ENCODE data around the gene COL9A3.
"Not testable (repeated sequence)": the region's sequence is repeated elsewhere in the genome, so short reads cannot be mapped to it uniquely, and the experiment has no call there.

The COL9A3 gene

DNA sequence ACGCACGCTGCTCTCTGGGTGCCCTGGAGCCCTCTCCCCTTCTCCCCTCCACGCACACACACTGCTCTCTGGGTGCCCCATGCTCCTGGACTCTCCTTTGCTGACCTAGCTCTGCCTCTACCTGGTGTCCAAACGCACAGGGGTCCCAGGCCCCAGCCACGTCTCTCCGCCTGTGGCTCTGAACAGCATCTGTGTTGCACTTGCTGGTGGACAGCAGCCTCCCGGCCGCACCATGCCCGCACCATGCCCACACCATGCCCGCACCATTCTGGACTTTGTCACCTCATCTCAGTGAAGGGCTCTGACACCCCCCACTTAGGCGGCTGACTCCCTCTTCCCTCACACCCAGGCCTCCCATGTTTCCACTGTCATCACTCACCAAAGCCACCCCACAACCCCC, 23.0 kb downstream of the COL9A3 start:
- no peak for FAIRE-seq

- FAIRE-seq = no peak
Measured at GRCh38 chr20:62840244-62841197, 23.7 kb downstream of the COL9A3 start.

DNA sequence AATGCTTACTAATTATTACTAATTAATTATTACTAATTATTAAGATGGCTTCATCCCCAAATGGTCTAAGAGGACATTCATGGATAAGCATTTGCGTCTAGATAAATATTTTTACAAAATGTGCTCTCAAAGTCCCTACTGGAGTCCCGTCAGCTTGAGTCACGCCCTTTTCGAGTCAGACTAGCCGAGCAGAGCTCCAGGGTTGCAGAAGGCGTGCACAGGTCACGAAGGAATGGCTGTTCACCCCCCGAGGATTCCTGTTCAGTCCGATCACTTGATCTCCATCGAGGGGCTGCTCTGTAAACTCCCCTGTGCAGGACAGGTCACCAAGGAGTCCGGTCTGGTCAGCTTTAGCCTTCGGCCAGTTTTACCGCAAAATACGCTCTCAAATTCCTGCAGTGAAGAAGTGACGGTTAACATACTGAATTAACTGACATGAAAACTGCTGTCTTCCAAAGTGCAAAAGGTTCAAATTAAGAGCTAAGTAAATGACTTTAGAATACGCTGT, 24.9 kb downstream of the COL9A3 start:
- no peak for FAIRE-seq

DNA sequence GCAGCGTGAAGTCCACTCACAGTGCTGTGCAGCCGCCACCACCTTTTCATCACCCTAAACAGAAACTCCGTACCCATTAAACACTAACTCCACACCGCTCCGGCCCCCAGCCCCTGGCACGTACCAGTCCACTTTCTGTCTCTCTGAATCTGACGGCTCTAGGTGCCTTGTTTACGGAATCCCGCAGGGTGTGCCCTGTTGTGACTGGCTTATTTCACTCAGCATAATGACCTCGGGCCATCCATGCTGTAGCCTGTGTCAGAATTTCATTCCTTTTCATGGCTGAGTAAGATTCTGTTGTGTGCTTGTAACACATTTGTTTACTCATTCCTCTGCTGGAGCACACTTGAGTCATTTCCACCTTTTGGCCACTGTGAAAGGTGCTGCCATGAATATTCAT, 26.8 kb downstream of the COL9A3 start:
- no peak for FAIRE-seq

GRCh38 chr20:62844182-62844581, 27.3 kb downstream of the COL9A3 start:
- no peak for FAIRE-seq

GRCh38 chr20:62845416-62846160, 28.7 kb downstream of the COL9A3 start:
- FAIRE-seq = no peak

GRCh38 chr20:62846166-62846890, 29.5 kb downstream of the COL9A3 start:
- no peak for FAIRE-seq

- FAIRE-seq = not testable (repeated sequence)
Measured at GRCh38 chr20:62848917-62849316, 32.1 kb downstream of the COL9A3 start.

GRCh38 chr20:62849431-62849830, 32.6 kb downstream of the COL9A3 start:
- no peak for FAIRE-seq

- FAIRE-seq = no peak
Measured at GRCh38 chr20:62850333-62850974, 33.6 kb downstream of the COL9A3 start.

DNA sequence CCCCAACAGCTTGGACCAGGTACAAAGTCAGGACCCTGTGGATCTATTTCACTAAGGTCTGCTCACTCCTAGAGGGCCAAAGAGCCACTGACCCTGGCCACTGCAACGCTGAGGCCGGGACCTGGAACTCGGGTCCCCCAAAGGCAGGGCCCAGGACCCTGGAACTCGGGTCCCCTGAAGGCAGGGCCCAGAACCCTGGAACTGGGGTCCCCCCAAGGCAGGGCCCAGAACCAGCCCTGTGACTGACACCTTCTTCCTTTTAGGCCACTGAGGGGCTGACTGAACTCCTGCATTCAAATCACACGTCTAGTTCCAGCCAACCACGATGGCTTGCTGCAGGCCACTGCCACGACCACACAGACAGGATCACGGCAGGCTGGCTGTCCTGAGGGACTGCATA, 35.3 kb downstream of the COL9A3 start:
- FAIRE-seq = no peak

DNA sequence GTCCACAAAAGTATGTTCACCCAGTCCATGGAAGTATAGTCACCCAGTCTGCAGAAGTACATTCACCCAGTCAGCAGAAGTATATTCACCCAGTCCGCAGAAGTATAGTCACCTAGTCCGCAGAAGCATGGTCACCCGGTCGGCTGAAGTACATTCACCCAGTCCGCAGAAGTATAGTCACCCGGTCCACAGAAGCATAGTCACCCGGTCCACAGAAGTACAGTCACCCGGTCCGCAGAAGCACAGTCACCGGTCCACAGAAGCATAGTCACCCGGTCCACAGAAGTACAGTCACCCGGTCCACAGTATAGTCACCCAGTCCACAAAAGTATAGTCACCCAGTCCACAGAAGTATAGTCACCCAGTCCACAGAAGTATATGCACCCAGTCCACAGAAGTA, 36.0 kb downstream of the COL9A3 start:
- FAIRE-seq = no peak

DNA sequence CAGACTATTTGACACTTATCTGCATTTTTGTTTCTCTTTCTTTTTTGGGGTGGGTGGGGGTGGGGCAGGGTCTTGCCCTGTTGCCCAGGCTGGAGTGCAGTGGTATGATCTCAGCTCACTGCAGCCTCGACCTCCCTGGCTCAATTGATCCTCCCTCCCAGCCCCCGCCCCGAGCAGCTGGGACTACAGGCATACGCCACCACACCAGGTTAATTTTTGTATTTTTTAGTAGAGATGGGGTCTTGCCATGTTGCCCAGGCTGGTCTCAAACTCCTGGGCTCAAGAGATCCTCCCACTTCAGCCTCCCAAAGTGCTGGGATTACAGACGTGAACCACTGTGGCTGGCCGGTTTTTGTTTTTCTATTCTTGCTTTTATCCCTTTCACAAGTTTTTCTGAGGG, 36.5 kb downstream of the COL9A3 start:
- FAIRE-seq = not testable (repeated sequence)

DNA sequence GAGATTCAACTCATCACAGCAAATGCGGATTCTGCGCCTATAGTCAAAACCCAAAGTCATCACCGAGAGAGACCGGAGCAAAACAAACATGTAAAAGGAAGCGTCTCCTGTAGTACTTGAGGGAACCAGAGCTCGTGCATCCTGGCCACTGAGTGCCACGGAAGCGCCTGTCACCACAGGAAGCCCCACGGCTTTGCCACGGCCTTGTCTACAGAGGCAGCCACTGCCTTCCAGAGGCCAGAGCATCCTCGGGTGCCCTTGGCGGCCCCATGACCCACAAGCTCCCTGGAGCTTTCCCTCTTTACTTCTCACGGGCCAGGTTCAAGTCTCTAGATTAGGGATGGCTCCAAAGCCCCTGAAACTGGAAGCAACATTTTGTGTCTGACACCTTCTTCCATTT, 37.3 kb downstream of the COL9A3 start:
- FAIRE-seq = no peak

DNA sequence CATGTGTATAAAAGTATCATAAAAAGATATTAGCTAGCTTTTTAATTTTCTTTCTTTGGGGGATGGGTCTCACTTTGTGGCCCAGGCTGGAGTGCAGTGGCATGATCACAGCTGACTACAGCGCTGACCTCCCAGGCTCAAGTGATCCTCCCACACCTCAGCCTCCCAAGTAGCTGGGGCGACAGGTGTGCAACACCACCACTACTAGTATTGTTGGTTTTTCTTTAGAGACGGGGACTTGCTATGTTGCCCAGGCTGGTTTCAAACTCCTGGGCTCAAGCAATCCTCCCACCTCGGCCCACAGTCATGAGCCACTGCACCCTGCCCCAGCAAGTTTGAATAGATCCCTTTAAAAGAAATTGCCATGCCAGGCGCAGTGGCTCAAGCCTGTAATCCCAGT, 38.3 kb downstream of the COL9A3 start:
- FAIRE-seq = no peak

- no peak for FAIRE-seq
Measured at GRCh38 chr20:62856931-62857619, 40.2 kb downstream of the COL9A3 start.

DNA sequence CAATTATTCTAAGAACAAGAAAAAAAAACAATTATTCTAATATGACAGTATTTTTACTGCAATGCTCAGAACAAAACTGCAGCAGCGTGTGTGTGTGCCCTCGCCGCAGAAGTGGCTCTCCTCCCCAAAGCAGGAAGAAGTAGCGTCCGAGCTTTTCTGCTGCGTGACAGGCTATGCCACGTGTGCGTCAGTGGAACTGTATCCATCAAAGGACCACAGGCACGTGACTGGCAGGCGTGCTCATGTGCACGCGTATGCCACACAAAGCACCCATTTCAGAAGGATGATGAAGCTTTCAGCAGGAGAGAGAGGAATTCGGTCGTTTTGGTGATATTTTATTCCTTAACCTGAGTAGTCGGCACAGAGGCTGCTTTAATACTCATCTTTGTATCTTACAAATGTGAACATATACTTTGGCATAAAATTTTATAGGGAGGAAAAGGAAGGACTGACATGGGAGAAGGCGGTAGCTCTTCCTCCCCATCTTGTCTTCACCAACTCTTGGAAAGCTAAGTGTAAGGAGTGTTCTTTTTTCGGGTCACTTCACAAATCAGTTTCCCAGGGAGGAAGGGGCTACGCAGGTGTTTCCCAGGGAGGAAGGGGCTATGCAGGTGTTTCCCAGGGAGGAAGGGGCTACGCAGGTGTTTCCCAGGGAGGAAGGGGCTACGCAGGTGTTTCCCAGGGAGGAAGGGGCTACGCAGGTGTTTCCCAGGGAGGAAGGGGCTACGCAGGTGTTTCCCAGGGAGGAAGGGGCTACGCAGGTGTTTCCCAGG, 41.4 kb downstream of the COL9A3 start:
- FAIRE-seq = no peak

- no peak for FAIRE-seq
Measured at GRCh38 chr20:62859721-62860120, 42.9 kb downstream of the COL9A3 start.

DNA sequence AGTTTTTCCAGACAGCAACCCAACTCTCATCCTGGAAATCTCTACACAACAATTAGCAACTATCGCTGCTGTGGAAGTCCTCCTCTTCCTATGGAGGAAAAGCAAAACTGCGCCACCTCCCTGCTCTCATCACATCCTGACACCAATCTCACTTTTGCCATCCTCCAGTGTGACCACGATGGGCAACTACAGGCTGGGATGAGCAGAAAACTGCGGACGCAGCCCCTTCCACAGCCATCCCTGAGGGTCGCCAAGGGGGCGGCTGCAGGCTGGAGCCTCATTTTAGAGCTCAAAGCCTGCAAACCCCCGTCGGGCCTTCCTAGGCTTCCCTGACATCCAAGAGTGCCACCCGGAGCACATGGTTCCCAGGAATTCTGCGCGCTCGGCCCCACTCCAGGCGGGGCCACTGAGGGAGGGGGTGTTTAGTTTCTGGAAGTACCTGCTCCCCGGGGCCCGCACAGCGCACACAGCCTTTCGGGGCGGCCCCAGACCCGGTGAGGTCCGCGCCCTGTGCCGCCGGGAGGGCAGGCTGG, 43.6 kb downstream of the COL9A3 start:
- no peak for FAIRE-seq

DNA sequence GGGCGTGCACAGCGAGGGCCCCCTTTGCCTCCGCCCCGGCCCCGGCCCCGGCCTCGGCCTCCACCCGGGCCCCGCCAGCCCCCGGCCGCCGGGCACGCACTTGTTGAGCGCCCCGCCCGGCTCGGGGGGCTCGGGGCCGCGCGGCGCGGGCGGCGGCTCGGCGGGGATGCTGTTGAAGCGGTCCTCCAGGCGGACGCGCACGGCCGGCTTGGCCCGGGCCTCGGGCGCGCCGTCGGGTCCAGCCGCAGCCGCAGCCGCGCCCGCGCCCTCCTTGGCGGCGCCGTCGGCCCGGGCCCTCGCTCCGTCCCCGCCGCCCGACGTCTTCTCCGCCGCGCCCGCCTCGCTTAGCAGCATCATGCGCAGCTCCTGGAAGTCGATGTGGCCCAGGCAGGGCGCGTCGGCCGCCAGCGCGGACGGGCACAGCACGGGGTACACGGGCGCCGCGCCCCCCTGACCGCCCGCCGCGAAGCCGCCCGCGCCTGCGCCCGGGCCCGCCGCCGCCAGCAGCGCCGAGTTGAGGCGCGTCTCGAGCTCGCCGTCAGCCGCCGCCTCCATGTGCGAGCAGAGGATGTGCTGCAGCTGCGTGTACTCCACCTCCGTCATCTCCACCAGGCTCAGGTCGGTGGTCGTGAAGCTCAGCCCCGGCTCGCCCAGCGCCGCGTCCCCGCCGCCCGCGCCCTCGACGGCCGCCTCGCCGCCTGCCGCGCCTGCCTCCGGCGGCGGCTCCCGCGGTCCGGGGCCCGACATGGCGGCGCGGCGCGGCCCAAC, 44.3 kb downstream of the COL9A3 start:
- no peak for FAIRE-seq

Measured in G401.6 (cell line).